Breast epithelium (tissue), 4 donors: ENCODE results near the gene NEK1. TPM values are rescaled to one million over a fixed set of nuclear protein-coding genes. Genes with fewer than 3 reads are reported as not detected.

Source experiments
- DNase-seq, 2 donors: peaks; one replicate each; pipeline ENCODE4 v3.0.0-alpha.2; 2019; ENCODE audit warnings: low spot score in 2 of 2
- H3K27ac ChIP-seq, 2 donors: fragments of 200-600 bp; sonication (generic) in 1 of 2; one replicate each; pipeline ENCODE4 v1.5.1; 2016 to 2019; ENCODE audit warnings: mild to moderate bottlenecking in 1 of 2
- H3K27me3 ChIP-seq, 2 donors: fragments of 200-600 bp; sonication (generic) in 1 of 2; one replicate each; pipeline versions ENCODE4 v1.5.1 to v1.6.0; 2017 to 2019; ENCODE audit warnings: control low read depth in 1 of 2, mild to moderate bottlenecking in 1 of 2
- H3K36me3 ChIP-seq: fragments of 200-600 bp; one replicate; pipeline ENCODE4 v1.5.1; 2019
- H3K4me1 ChIP-seq, 2 donors: fragments of 200-600 bp; sonication (generic); one replicate each; pipeline ENCODE4 v1.5.1; 2016 to 2019; ENCODE audit warnings: control low read depth in 1 of 2
- H3K4me3 ChIP-seq, 3 donors: fragments of 200-600 bp; sonication (generic); 1 replicate in 2 of 3; 2 replicates in 1 of 3; pipeline ENCODE4 v1.5.1; 2016 to 2019; ENCODE audit warnings: mild to moderate bottlenecking in 3 of 3, moderate library complexity in 2 of 3
- H3K9me3 ChIP-seq, 2 donors: fragments of 200-600 bp; sonication (generic) in 1 of 2; one replicate each; pipeline ENCODE4 v1.5.1; 2016 to 2019; ENCODE audit warnings: control low read depth in 1 of 2
- POLR2A ChIP-seq: fragments of 450-650 bp; IDR thresholded peaks from one replicate; pipeline ENCODE4 v1.6.1; 2016; ENCODE audit warnings: antibody characterized with exemption, mild to moderate bottlenecking, moderate library complexity
- POLR2AphosphoS5 ChIP-seq, 3 donors: sonication (generic); formaldehyde crosslinking; IDR thresholded peaks; one replicate each; pipeline ENCODE4 v1.6.1; 2017; ENCODE audit warnings: antibody characterized with exemption in 3 of 3
- intact Hi-C: fragments of 100-400 bp; cut with DNase I; formaldehyde crosslinking; loops from one replicate; pipeline ENCODE4 v1.15.1; 2023; ENCODE audit warnings: low total_unique reads
- total RNA-seq, 3 donors: library from RNA; depleted of rRNA; stranded (reverse); fragments of >200 nt; gene quantifications; one replicate each; pipeline ENCODE4 v1.1.0, GENCODE V29; 2016
- TF ChIP-seq, protein P1 (sequence below), 3 donors: fragments of 450-650 bp; IDR thresholded peaks; one replicate each; pipeline ENCODE4 v1.5.1; 2016 to 2017; ENCODE audit warnings: antibody characterized with exemption in 3 of 3, mild to moderate bottlenecking in 3 of 3, moderate library complexity in 3 of 3

The NEK1 gene
- total RNA-seq, 3 donors from 2014 or later: 14.4 to 18.1 (median 14.7) TPM

DNA sequence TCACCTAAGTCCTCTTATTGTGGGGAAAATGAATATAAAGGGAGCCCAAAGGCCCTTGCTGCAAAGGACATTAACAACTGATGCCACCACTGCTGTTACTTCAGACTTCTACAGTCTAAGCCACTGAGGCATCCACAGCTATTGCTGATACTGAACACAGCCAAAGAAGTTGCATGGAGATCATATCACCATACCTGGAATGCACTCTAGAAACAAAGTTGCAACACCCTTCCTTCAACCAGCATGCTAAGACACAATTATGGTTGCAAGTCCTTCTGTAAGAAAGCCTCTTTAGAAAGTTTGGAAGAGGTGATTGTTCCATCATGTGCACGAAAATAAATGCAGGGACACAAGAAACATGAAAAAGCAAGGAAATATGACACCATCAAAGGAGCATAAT, 236.0 kb downstream of the NEK1 start:
- no peak for DNase-seq
- no peak overlapping the region for H3K27ac ChIP-seq
- TF ChIP-seq, protein P1, sequence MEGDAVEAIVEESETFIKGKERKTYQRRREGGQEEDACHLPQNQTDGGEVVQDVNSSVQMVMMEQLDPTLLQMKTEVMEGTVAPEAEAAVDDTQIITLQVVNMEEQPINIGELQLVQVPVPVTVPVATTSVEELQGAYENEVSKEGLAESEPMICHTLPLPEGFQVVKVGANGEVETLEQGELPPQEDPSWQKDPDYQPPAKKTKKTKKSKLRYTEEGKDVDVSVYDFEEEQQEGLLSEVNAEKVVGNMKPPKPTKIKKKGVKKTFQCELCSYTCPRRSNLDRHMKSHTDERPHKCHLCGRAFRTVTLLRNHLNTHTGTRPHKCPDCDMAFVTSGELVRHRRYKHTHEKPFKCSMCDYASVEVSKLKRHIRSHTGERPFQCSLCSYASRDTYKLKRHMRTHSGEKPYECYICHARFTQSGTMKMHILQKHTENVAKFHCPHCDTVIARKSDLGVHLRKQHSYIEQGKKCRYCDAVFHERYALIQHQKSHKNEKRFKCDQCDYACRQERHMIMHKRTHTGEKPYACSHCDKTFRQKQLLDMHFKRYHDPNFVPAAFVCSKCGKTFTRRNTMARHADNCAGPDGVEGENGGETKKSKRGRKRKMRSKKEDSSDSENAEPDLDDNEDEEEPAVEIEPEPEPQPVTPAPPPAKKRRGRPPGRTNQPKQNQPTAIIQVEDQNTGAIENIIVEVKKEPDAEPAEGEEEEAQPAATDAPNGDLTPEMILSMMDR (IDR thresholded peaks at IDR 0.05): no peak
- no peak for TF ChIP-seq POLR2AphosphoS5 (IDR thresholded peaks at IDR 0.05)
- TF ChIP-seq POLR2A: no peak
- H3K9me3 ChIP-seq: peaks cover 22 to 43% of the 10 kb centered on the region in 2 donors
- H3K27me3 ChIP-seq: no peaks in the 10 kb centered on the region
- no peaks in the 10 kb centered on the region for H3K36me3 ChIP-seq
- intact Hi-C loops: no loop called here
- no peak overlapping the region for H3K4me3 ChIP-seq
- H3K4me1 ChIP-seq: no peaks in the 10 kb centered on the region

DNA sequence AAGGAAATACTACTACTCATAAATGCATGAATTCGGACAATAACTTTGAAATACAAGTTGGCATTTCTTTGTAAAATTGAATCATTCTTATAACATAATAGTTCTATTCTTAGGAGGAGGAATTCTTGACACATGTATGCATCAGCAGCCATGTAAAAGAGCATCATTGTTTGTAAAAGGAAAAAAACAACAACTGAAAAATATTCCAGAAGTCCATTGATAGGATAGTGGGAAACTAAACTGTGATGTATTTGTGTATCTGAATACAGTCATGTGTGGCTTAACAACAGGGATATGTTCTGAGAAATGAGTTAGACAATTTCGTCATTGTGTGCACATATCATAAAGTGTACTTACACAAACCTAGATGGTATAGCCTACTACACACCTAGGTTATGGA, 239.6 kb downstream of the NEK1 start:
- no peaks in the 10 kb centered on the region for H3K4me1 ChIP-seq
- no peaks in the 10 kb centered on the region for H3K27me3 ChIP-seq
- peaks cover 18 to 23% of the 10 kb centered on the region in 2 donors for H3K9me3 ChIP-seq
- intact Hi-C loops: no loop called here
- TF ChIP-seq, protein P1 (IDR thresholded peaks at IDR 0.05): no peak
- TF ChIP-seq POLR2A (no peak), POLR2AphosphoS5 (IDR thresholded peaks at IDR 0.05) (no peak)
- no peak overlapping the region for H3K4me3 ChIP-seq
- no peaks in the 10 kb centered on the region for H3K36me3 ChIP-seq
- no peak overlapping the region for H3K27ac ChIP-seq
- DNase-seq: no peak

DNA sequence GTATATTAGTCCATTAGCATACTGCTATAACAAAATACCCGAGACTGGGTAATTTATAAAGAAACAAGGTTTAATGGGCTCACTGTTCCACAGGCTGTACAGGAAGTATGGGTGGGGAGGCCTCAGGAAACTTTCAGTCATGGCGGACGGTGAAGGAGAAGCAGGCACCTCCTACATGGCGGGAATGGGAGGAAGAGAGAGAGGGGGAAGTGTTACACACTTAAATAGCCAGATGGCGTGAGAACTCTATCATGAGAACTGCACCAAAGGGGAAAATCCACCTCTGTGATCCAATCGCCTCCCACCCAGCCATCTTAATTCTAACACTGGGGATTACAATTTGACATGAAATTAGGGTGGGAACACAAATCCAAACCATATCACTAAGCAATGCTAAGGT, 242.7 kb downstream of the NEK1 start:
- intact Hi-C loops: no loop called here
- peaks cover 0 to 15% of the 10 kb centered on the region in 2 donors for H3K9me3 ChIP-seq
- no peaks in the 10 kb centered on the region for H3K36me3 ChIP-seq
- no peak overlapping the region for H3K27ac ChIP-seq
- H3K4me1 ChIP-seq: no peaks in the 10 kb centered on the region
- H3K27me3 ChIP-seq: no peaks in the 10 kb centered on the region
- TF ChIP-seq, protein P1 (IDR thresholded peaks at IDR 0.05): no peak
- TF ChIP-seq POLR2A (no peak), POLR2AphosphoS5 (IDR thresholded peaks at IDR 0.05) (no peak)
- no peak overlapping the region for H3K4me3 ChIP-seq
- no peak for DNase-seq

DNA sequence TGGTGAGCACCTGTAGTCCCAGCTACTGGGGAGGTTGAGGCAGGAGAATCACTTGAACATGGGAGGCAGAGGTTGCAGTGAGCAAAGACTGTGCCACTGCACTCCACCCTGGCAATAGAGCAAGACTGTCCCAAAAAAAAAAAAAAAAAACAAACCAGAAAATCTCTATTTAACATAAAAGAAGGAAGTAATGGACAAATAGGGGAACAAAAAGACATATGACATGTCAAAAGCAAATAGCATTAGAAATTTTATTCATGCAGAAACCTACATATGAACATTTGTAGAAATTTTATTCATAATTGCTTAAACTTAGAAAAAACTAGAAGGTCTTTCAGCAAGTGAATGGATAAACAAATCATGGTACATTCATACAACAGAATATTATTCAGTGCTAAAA, 244.6 kb downstream of the NEK1 start:
- H3K4me1 ChIP-seq: no peaks in the 10 kb centered on the region
- no peak overlapping the region for H3K4me3 ChIP-seq
- H3K9me3 ChIP-seq: peaks cover 0 to 15% of the 10 kb centered on the region in 2 donors
- intact Hi-C loops: no loop called here
- H3K36me3 ChIP-seq: no peaks in the 10 kb centered on the region
- no peak for DNase-seq
- H3K27me3 ChIP-seq: no peaks in the 10 kb centered on the region
- no peak for TF ChIP-seq POLR2A
- TF ChIP-seq, protein P1 (IDR thresholded peaks at IDR 0.05): no peak
- no peak for TF ChIP-seq POLR2AphosphoS5 (IDR thresholded peaks at IDR 0.05)
- H3K27ac ChIP-seq: no peak overlapping the region

DNA sequence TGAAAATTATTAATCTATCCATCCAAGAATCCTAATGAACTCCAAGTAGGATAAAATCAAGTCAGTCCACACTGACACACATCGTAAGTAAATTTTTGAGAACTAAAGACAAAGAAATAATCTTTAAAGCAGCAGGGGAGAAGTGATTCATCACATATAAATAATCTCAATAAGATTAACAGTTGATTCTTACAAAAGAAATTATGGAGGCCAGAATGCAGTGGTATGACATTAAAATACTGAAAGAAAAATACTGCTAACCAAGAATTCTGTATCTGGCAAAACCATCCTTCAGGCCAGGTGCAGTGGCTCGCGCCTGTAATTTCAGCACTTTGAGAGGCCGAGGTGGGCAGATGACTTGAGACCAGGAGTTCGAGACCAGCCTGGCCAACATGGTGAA, 245.6 kb downstream of the NEK1 start:
- DNase-seq: no peak
- H3K36me3 ChIP-seq: no peaks in the 10 kb centered on the region
- no peak overlapping the region for H3K27ac ChIP-seq
- H3K4me1 ChIP-seq: no peaks in the 10 kb centered on the region
- no peaks in the 10 kb centered on the region for H3K27me3 ChIP-seq
- intact Hi-C loops: no loop called here
- H3K9me3 ChIP-seq: peaks cover 0 to 15% of the 10 kb centered on the region in 2 donors
- TF ChIP-seq POLR2AphosphoS5 (IDR thresholded peaks at IDR 0.05) (no peak), POLR2A (no peak)
- TF ChIP-seq, protein P1 (IDR thresholded peaks at IDR 0.05): no peak
- H3K4me3 ChIP-seq: no peak overlapping the region
